K562 (cell line): ENCODE measurements around the gene ACLY. TPM values are rescaled to one million over a fixed set of nuclear protein-coding genes. Genes with fewer than 3 reads are reported as not detected.
"Not testable (repeated sequence)": the region's sequence is repeated elsewhere in the genome, so short reads cannot be mapped to it uniquely, and the experiment has no call there.

Experiments
- ATAC-seq: fragments of 200-7000 bp; cut with Tn5 transposase; 3 replicates; pipeline ENCODE4 v1.9.1; 2020; ENCODE audit warnings: moderate library complexity
- BruUV-seq: library from RNA; stranded (reverse); fragments of 400-500 nt; replicated peaks from 2 replicates; lab custom pipeline; 2021; lab: Mats Ljungman, UMichigan
- CTCF ChIA-PET: fragments of 300-600 bp; formaldehyde crosslinking; extraction: SDS; loops from one replicate; lab custom pipeline; 2021; ENCODE audit warnings: low intra/inter-chr PET ratio; lab: Yijun Ruan, JAX
- POLR2A ChIA-PET: fragments of 300-600, 350-650 bp; sonication (Branson Sonifier 250); formaldehyde crosslinking; extraction: SDS; loops from one replicate; lab custom pipeline; 2021; ENCODE audit warnings: antibody characterized with exemption, inconsistent platforms; lab: Yijun Ruan, JAX
- DNase-seq, 4 experiments: peaks; one replicate each; pipeline versions ENCODE4 v3.0.0 to v3.0.0-alpha.2; 2011 to 2018; ENCODE audit warnings: low spot score in 3 of 4, mixed read lengths in 3 of 4; ENCODE audit errors: extremely low read depth in 1 of 4
- FAIRE-seq: peaks from 2 replicates; lab custom pipeline; 2011; peaks lifted over from hg19 to GRCh38; lab: Jason Lieb, UNC
- H2AFZ ChIP-seq: 2 replicates; pipeline ENCODE4 v1.6.0; 2011; ENCODE audit warnings: low read depth, low read length, control low read depth, inconsistent platforms
- H3K27ac ChIP-seq: fragments of 200-600 bp; 3 replicates; pipeline ENCODE4 v1.8.0; 2011; ENCODE audit warnings: low read depth, mild to moderate bottlenecking, control low read depth, inconsistent platforms, low read length, moderate library complexity, mixed read lengths; ENCODE audit errors: extremely low read depth
- H3K27me3 ChIP-seq, 2 experiments: fragments of 300-600 bp in 1 of 2; 2 replicates in 1 of 2; 3 replicates in 1 of 2; pipeline versions ENCODE4 v1.6.0 to v1.8.0; 2011; ENCODE audit warnings: inconsistent platforms in 2 of 2, low read length in 2 of 2, mild to moderate bottlenecking in 1 of 2, mixed read lengths in 1 of 2, moderate library complexity in 1 of 2; ENCODE audit not compliant: control insufficient read depth in 2 of 2, insufficient read depth in 2 of 2
- H3K36me3 ChIP-seq: fragments of 300-600 bp; 3 replicates; pipeline ENCODE4 v1.8.0; 2011; ENCODE audit warnings: mild to moderate bottlenecking, low read length, inconsistent platforms; ENCODE audit not compliant: control insufficient read depth, insufficient read depth
- H3K4me1 ChIP-seq, 2 experiments: fragments of 200-600 bp in 1 of 2; replicated peaks in 1 of 2; 2 replicates in 1 of 2; 3 replicates in 1 of 2; pipeline versions ENCODE4 v1.5.1 to v1.8.0; 2011; ENCODE audit warnings: inconsistent platforms in 2 of 2, low read length in 2 of 2, mild to moderate bottlenecking in 1 of 2, mixed read lengths in 1 of 2, moderate library complexity in 1 of 2; ENCODE audit not compliant: control insufficient read depth in 2 of 2, insufficient read depth in 2 of 2
- H3K4me2 ChIP-seq: 2 replicates; pipeline ENCODE4 v1.6.1; 2011; ENCODE audit warnings: low read length, control low read depth, inconsistent platforms, mixed read lengths; ENCODE audit not compliant: insufficient read depth
- H3K4me3 ChIP-seq: fragments of 200-600 bp; sonication (generic), shearing (Covaris generic); 2 replicates; pipeline ENCODE4 v1.5.1; 2016; ENCODE audit warnings: control low read depth, inconsistent platforms
- H3K79me2 ChIP-seq: fragments of 200-600 bp; 3 replicates; pipeline ENCODE4 v1.8.0; 2011; ENCODE audit warnings: low read length, inconsistent platforms; ENCODE audit not compliant: control insufficient read depth, insufficient read depth
- H3K9ac ChIP-seq, 2 experiments: 2 replicates each; pipeline versions ENCODE4 v1.6.0 to v1.6.1; 2011; ENCODE audit warnings: low read depth in 2 of 2, low read length in 2 of 2, control low read depth in 1 of 2, inconsistent platforms in 1 of 2, mild to moderate bottlenecking in 1 of 2, mixed read lengths in 1 of 2; ENCODE audit not compliant: insufficient read depth in 1 of 2
- H3K9me1 ChIP-seq: one replicate; pipeline ENCODE4 v1.6.0; 2011; ENCODE audit warnings: inconsistent platforms, mild to moderate bottlenecking, low read length, moderate library complexity; ENCODE audit not compliant: control insufficient read depth, insufficient read depth
- H3K9me3 ChIP-seq: replicated peaks from 2 replicates; pipeline ENCODE4 v1.5.1; 2011; ENCODE audit warnings: low read depth, low read length, inconsistent platforms; ENCODE audit not compliant: control insufficient read depth, insufficient read depth
- H4K20me1 ChIP-seq: replicated peaks from 2 replicates; pipeline ENCODE4 v1.6.1; 2011; ENCODE audit warnings: low read length, inconsistent platforms, mixed read lengths; ENCODE audit not compliant: control insufficient read depth, insufficient read depth
- BCOR ChIP-seq: fragments of 450-650 bp; IDR thresholded peaks from 2 replicates; pipeline ENCODE4 v1.6.1; 2016
- DDX20 ChIP-seq: fragments of 450-650 bp; IDR thresholded peaks from 2 replicates; pipeline ENCODE4 v1.6.1; 2016; ENCODE audit warnings: missing genetic modification characterization, low read depth, mild to moderate bottlenecking, missing compliant biosample characterization, moderate library complexity
- ERF ChIP-seq: fragments of 450-650 bp; formaldehyde crosslinking; IDR thresholded peaks from 2 replicates; pipeline ENCODE4 v1.4.0; 2020; ENCODE audit warnings: mild to moderate bottlenecking, mixed read lengths
- GTF2A2 ChIP-seq: IDR thresholded peaks from 2 replicates; pipeline ENCODE4 v1.6.1; 2016; ENCODE audit warnings: mild to moderate bottlenecking, missing genetic modification characterization, missing compliant biosample characterization
- HMGN3 ChIP-seq: IDR thresholded peaks from 2 replicates; pipeline ENCODE4 v1.6.1; 2011; ENCODE audit warnings: borderline replicate concordance, low read depth, mild to moderate bottlenecking, mixed read lengths, low read length; ENCODE audit not compliant: insufficient read length; ENCODE audit errors: extremely low read depth
- RAD51 ChIP-seq: fragments of 450-650 bp; IDR thresholded peaks from 2 replicates; pipeline ENCODE4 v1.7.1; 2016; ENCODE audit warnings: low read depth, mild to moderate bottlenecking, borderline replicate concordance
- TGIF2 ChIP-seq: sonication (generic); formaldehyde crosslinking; IDR thresholded peaks from 2 replicates; pipeline ENCODE4 v1.8.1; 2022; ENCODE audit warnings: mild to moderate bottlenecking, missing genetic modification reagents, moderate library complexity
- XRCC4 ChIP-seq: IDR thresholded peaks from one replicate; pipeline ENCODE4 v1.6.1; 2011; ENCODE audit not compliant: insufficient read depth, insufficient read length; ENCODE audit errors: extremely low read depth
- ZNF778 ChIP-seq: fragments of 450-650 bp; formaldehyde crosslinking; IDR thresholded peaks from 2 replicates; pipeline ENCODE4 v1.4.0; 2020; ENCODE audit warnings: mild to moderate bottlenecking, moderate library complexity
- WGBS: fragments of 100-300 bp; shearing (Covaris generic); methylation state at CpG from one replicate; pipeline ENCODE4 v1.1.6; 2016; ENCODE audit warnings: low coverage, mixed read lengths; ENCODE audit not compliant: insufficient coverage; ENCODE audit errors: missing lambda C conversion rate; 5-methylcytosine and 5-hydroxymethylcytosine counted together
- in situ Hi-C: fragments of 300-500 bp; cut with MboI; formaldehyde crosslinking; loops from 4 replicates; pipeline ENCODE4 v1.15.0; 2018; ENCODE audit warnings: inconsistent platforms, mixed read lengths
- intact Hi-C: fragments of 100-400 bp; cut with micrococcal nuclease; formaldehyde crosslinking; loops from 2 replicates; pipeline ENCODE4 v1.14.2; 2022
- polyA plus RNA-seq, 8 experiments: library from polyadenylated mRNA; depleted of rRNA in 4 of 8; stranded (reverse) in 5 of 8; unstranded in 3 of 8; fragments of >200 nt; fragmentation: Nextera tagmentation in 2 of 8; fragmentation: Illumina TruSeq in 1 of 8; extraction: Ambion mirVana in 2 of 8; extraction: Trizol in 1 of 8; gene quantifications; 2 replicates each; pipeline versions ENCODE4 v1.2.1 to v1.2.3, GENCODE V29; 2011 to 2014; ENCODE audit warnings: inconsistent platforms in 1 of 8, missing spikeins in 1 of 8
- total RNA-seq, 7 experiments: library from RNA; depleted of rRNA in 6 of 7; stranded (reverse); fragments of >200 nt in 6 of 7; fragmentation: Illumina TruSeq in 2 of 7; extraction: Trizol in 2 of 7; gene quantifications; 2 replicates each; pipeline versions ENCODE4 v1.2.1 to v1.2.3, GENCODE V29; 2011 to 2021; ENCODE audit warnings: low replicate concordance in 1 of 7
- TF ChIP-seq, protein P1 (sequence below): fragments of 250-450 bp; sonication (Bioruptor Pico); IDR thresholded peaks from 2 replicates; pipeline ENCODE4 v1.4.0; 2020; ENCODE audit warnings: mild to moderate bottlenecking
- TF ChIP-seq, protein P2 (sequence below): fragments of 250-450 bp; sonication (Bioruptor Pico); IDR thresholded peaks from 2 replicates; pipeline ENCODE4 v1.8.0; 2021; ENCODE audit warnings: moderate library complexity, mild to moderate bottlenecking, inconsistent platforms

Gene ACLY
- total and polyA plus RNA-seq, 9 of the 15 experiments (the other 6 are each of a cell fraction or from before 2014, with no cell fraction given): 42.9 to 280 (median 125) TPM

DNA sequence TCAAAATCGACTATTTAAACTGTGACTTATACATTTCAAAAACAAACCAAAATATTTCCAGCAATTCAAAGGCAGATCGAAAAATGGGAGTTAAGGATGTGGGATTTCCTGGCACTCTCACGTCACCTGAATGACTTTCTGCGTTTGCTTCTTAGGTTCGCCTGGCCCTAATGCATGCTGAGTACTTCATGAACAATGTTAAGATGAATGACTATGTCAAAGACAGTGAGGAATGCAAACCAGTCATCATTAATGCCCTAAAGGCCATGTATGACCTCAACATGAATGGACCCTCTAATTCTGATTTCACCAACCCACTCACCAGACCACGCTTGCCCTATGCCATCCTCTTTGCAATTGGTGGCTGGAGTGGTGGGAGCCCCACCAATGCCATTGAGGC lies 73.8 kb downstream of the ACLY start:
- ATAC-seq (no peak), DNase-seq (no peak), FAIRE-seq (no peak)
- Histone ChIP-seq H3K4me2 (no peak overlapping the region), H2AFZ (no peak overlapping the region), H3K4me3 (no peak overlapping the region), H3K79me2 (peaks cover 8% of the 10 kb centered on the region; the same call in 1 of the 3 replicates), H3K27ac (no peak overlapping the region), H3K27me3 (no peaks in the 10 kb centered on the region), H3K9me1 (no peaks in the 10 kb centered on the region), H3K4me1 (no peaks in the 10 kb centered on the region; a peak in 1 of 5 replicates), H3K9me3 (no peaks in the 10 kb centered on the region), H4K20me1 (no peaks in the 10 kb centered on the region), H3K9ac (no peak overlapping the region), H3K36me3 (no peaks in the 10 kb centered on the region)
- 66% methylated on average over 6 of the region's 6 CpGs for WGBS
- intact Hi-C loops (no loop called here), in situ Hi-C loops (no loop called here)
- POLR2A ChIA-PET: no interaction called here
- no TSS peak for BruUV-seq
- CTCF ChIA-PET: no interaction called here
- no peak for TF ChIP-seq RAD51
- no peak for TF ChIP-seq ERF (CRISPR knock-in tag)
- TF ChIP-seq TGIF2: no peak
- TF ChIP-seq GTF2A2 (tag): no peak
- TF ChIP-seq, protein P1, sequence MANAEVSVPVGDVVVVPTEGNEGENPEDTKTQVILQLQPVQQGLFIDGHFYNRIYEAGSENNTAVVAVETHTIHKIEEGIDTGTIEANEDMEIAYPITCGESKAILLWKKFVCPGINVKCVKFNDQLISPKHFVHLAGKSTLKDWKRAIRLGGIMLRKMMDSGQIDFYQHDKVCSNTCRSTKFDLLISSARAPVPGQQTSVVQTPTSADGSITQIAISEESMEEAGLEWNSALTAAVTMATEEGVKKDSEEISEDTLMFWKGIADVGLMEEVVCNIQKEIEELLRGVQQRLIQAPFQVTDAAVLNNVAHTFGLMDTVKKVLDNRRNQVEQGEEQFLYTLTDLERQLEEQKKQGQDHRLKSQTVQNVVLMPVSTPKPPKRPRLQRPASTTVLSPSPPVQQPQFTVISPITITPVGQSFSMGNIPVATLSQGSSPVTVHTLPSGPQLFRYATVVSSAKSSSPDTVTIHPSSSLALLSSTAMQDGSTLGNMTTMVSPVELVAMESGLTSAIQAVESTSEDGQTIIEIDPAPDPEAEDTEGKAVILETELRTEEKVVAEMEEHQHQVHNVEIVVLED (CRISPR knock-in tag): no peak
- no peak for TF ChIP-seq DDX20
- TF ChIP-seq BCOR: no peak
- TF ChIP-seq XRCC4: no peak
- no peak for TF ChIP-seq HMGN3
- TF ChIP-seq ZNF778 (CRISPR knock-in tag): no peak
- TF ChIP-seq, protein P2, sequence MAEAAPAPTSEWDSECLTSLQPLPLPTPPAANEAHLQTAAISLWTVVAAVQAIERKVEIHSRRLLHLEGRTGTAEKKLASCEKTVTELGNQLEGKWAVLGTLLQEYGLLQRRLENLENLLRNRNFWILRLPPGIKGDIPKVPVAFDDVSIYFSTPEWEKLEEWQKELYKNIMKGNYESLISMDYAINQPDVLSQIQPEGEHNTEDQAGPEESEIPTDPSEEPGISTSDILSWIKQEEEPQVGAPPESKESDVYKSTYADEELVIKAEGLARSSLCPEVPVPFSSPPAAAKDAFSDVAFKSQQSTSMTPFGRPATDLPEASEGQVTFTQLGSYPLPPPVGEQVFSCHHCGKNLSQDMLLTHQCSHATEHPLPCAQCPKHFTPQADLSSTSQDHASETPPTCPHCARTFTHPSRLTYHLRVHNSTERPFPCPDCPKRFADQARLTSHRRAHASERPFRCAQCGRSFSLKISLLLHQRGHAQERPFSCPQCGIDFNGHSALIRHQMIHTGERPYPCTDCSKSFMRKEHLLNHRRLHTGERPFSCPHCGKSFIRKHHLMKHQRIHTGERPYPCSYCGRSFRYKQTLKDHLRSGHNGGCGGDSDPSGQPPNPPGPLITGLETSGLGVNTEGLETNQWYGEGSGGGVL: no peak

DNA sequence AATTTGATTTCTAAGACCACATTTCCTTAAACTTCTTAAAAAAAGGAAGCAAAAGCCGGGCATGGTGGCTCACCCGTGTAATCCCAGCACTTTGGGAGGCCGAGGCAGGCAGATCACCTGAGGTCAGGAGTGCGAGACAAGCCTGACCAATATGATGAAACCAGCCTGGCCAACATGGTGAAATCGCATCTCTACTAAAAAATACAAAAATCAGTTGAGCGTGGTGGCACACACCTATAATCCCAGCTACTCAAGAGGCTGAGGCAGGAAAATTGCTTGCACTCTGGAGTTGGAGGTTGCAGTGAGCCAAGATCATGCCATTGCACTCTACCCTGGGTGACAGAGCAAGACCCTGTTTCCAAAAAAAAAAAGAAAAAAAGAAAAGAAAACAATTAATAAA lies 78.0 kb downstream of the ACLY start:
- CTCF ChIA-PET, BruUV-seq, POLR2A ChIA-PET, FAIRE-seq, in situ Hi-C loops, H3K36me3 ChIP-seq, DNase-seq, H3K9ac ChIP-seq, H3K9me1 ChIP-seq, intact Hi-C loops, H3K27ac ChIP-seq, ATAC-seq, H3K4me2 ChIP-seq, H2AFZ ChIP-seq, H3K27me3 ChIP-seq, H3K79me2 ChIP-seq, H4K20me1 ChIP-seq, H3K4me3 ChIP-seq, H3K9me3 ChIP-seq: not testable (repeated sequence)
- H3K4me1 ChIP-seq: peaks cover 3 to 11% of the 10 kb centered on the region in 2 experiments; a peak in 4 of 5 replicates
- 40% methylated on average over 6 of the region's 6 CpGs for WGBS
